Measurements from ENCODE around the gene MMP24. TPM values are rescaled to one million over a fixed set of nuclear protein-coding genes. Genes with fewer than 3 reads are reported as not detected.

Gene MMP24
- total and polyA plus RNA-seq, 8 donors, result 2.0 to 7.3 (median 5.0) TPM

- Histone ChIP-seq H3K27me3 (no peaks in the 10 kb centered on the region), H3K27ac (no peak overlapping the region), H3K36me3 (no peaks in the 10 kb centered on the region), H3K4me3 (no peak overlapping the region), H3K9me3 (no peaks in the 10 kb centered on the region), H3K4me1 (no peaks in the 10 kb centered on the region)
- DNase-seq (no peak), FAIRE-seq (no peak), ATAC-seq (no peak)
- WGBS, 2 donors, result 92 to 94% methylated on average over 5 of the region's 5 CpGs
- TF ChIP-seq, protein P1, sequence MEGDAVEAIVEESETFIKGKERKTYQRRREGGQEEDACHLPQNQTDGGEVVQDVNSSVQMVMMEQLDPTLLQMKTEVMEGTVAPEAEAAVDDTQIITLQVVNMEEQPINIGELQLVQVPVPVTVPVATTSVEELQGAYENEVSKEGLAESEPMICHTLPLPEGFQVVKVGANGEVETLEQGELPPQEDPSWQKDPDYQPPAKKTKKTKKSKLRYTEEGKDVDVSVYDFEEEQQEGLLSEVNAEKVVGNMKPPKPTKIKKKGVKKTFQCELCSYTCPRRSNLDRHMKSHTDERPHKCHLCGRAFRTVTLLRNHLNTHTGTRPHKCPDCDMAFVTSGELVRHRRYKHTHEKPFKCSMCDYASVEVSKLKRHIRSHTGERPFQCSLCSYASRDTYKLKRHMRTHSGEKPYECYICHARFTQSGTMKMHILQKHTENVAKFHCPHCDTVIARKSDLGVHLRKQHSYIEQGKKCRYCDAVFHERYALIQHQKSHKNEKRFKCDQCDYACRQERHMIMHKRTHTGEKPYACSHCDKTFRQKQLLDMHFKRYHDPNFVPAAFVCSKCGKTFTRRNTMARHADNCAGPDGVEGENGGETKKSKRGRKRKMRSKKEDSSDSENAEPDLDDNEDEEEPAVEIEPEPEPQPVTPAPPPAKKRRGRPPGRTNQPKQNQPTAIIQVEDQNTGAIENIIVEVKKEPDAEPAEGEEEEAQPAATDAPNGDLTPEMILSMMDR (IDR thresholded peaks at IDR 0.05), result no peak
- intact Hi-C loops (cut with DNase I), result no loop called here
These were observed 2.0 kb upstream of the MMP24 start for GRCh38 chr20:35224536-35224935.

GRCh38 chr20:35225319-35226125 is 968 bp upstream of the MMP24 start:
- H3K9me3 ChIP-seq, result no peaks in the 10 kb centered on the region
- intact Hi-C loops (cut with DNase I), result no loop called here
- H3K4me3 ChIP-seq, result no peak overlapping the region
- H3K36me3 ChIP-seq, result no peaks in the 10 kb centered on the region
- DNase-seq, result no peak
- no peak overlapping the region for H3K27ac ChIP-seq
- TF ChIP-seq, protein P1 (IDR thresholded peaks at IDR 0.05), result no peak
- FAIRE-seq, result no peak
- no peak for ATAC-seq
- H3K4me1 ChIP-seq, result no peaks in the 10 kb centered on the region
- H3K27me3 ChIP-seq, result no peaks in the 10 kb centered on the region
- WGBS, 2 donors, result 68 to 69% methylated on average over 9 of the region's 9 CpGs

- ATAC-seq (peak; percentile 83 to 97 (median 91)), FAIRE-seq (no peak), DNase-seq (peak; percentile 24 to 79 (median 53))
- no peaks in the 10 kb centered on the region for H3K36me3 ChIP-seq
- H3K27me3 ChIP-seq, result no peaks in the 10 kb centered on the region
- no peak overlapping the region for H3K27ac ChIP-seq
- H3K4me3 ChIP-seq, result peak overlapping the region in 2 of 4 donors; percentile 25 to 30
- intact Hi-C loops (cut with DNase I), result no loop called here
- H3K9me3 ChIP-seq, result no peaks in the 10 kb centered on the region
- H3K4me1 ChIP-seq, result no peaks in the 10 kb centered on the region
- TF ChIP-seq, protein P1 (IDR thresholded peaks at IDR 0.05), result no peak
- 7 to 16% methylated on average over 27 to 74 of the region's 74 CpGs for WGBS, 2 donors
These were observed 593 bp downstream of the MMP24 start for GRCh38 chr20:35226884-35227681.

- no peak for ATAC-seq
- Histone ChIP-seq H3K4me1 (no peaks in the 10 kb centered on the region), H3K4me3 (no peak overlapping the region), H3K36me3 (no peaks in the 10 kb centered on the region), H3K27me3 (no peaks in the 10 kb centered on the region), H3K9me3 (no peaks in the 10 kb centered on the region), H3K27ac (no peak overlapping the region)
- intact Hi-C loops (cut with DNase I), result no loop called here
- WGBS, 2 donors, result 86 to 88% methylated on average over 2 of the region's 2 CpGs
- TF ChIP-seq, protein P1 (IDR thresholded peaks at IDR 0.05), result no peak
- no peak for DNase-seq
- no peak for FAIRE-seq
These were observed 6.1 kb downstream of the MMP24 start for GRCh38 chr20:35232575-35232974.

Measured in pancreas (tissue), 10 donors.